MG63 (cell line): ENCODE results near the gene PPP1CA. TPM values are rescaled to one million over a fixed set of nuclear protein-coding genes. Genes with fewer than 3 reads are reported as not detected.
A peak's percentile ranks its signal among the peaks of the same experiment; 100 is the strongest.

Experiments used
- DNase-seq: peaks from one replicate; pipeline ENCODE4 v3.0.0-alpha.2; 2020
- H3K27me3 ChIP-seq: fragments of 250-450 bp; sonication (Bioruptor Pico); 2 replicates; pipeline ENCODE4 v1.5.1; 2020; ENCODE audit warnings: mild to moderate bottlenecking, moderate library complexity
- H3K36me3 ChIP-seq: fragments of 250-450 bp; sonication (Bioruptor Pico); 2 replicates; pipeline ENCODE4 v1.5.1; 2020; ENCODE audit warnings: mild to moderate bottlenecking, moderate library complexity
- H3K4me3 ChIP-seq: fragments of 250-450 bp; sonication (Bioruptor Pico); 2 replicates; pipeline ENCODE4 v1.5.1; 2020; ENCODE audit warnings: mild to moderate bottlenecking, moderate library complexity
- H3K9me3 ChIP-seq: fragments of 250-450 bp; sonication (Bioruptor Pico); 2 replicates; pipeline ENCODE4 v1.5.1; 2020; ENCODE audit warnings: mild to moderate bottlenecking, moderate library complexity
- total RNA-seq: library from RNA; depleted of rRNA; stranded (reverse); fragments of >200 nt; shearing (Covaris generic); gene quantifications from 2 replicates; pipeline ENCODE4 v1.2.3, GENCODE V29; 2014; ENCODE audit warnings: low replicate concordance

PPP1CA gene
- total RNA-seq, 1 experiment from 2014 or later, result 262 TPM

DNA sequence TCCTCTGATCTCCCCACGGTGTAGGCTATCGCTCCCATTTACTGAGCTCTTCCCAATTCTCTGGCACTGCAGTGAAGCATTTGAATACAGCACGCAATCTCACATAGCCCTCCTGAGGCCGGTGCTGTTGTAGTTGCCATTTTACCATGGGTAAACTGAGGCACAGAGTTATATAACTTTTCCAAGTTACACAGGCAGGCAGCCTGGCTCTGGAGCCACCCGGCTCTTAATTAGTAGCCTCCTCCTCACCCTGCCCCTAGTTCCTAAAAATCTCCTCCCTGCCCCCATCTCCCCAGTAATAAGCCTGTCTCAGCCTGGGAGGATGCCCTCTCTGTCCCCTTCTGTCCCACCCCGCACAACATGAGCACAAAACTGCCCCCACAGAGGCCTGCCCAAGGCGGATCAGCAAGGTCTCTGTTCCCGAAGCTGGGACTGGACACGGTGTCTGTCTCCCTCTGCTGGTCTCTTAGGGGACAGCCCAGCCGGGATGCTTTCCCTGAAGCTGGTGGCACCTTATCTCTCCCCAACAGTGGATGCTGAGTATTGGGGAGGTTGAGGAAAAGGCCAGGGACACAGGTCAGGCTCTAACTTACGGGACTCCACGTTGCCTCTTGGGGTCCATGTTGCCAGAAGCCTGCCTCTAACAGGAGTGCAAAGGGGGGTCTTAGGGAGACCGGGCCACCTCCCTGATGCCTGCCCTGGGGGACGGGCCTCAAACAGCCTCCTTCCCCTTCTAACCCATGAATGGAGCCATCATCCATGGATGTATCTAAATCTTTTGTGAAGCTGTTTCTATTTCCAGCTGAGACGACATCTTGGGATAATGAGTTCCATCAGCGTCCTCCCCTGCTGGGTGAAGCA, 19.2 kb downstream of the PPP1CA start:
- Histone ChIP-seq H3K4me3 (no peak overlapping the region), H3K9me3 (no peaks in the 10 kb centered on the region), H3K36me3 (no peaks in the 10 kb centered on the region), H3K27me3 (no peaks in the 10 kb centered on the region)
- DNase-seq, result peak; percentile 67

- Histone ChIP-seq H3K9me3 (no peaks in the 10 kb centered on the region), H3K4me3 (no peak overlapping the region)
- DNase-seq, result no peak
These were observed 20.2 kb downstream of the PPP1CA start for GRCh38 chr11:67381244-67381972.

DNA sequence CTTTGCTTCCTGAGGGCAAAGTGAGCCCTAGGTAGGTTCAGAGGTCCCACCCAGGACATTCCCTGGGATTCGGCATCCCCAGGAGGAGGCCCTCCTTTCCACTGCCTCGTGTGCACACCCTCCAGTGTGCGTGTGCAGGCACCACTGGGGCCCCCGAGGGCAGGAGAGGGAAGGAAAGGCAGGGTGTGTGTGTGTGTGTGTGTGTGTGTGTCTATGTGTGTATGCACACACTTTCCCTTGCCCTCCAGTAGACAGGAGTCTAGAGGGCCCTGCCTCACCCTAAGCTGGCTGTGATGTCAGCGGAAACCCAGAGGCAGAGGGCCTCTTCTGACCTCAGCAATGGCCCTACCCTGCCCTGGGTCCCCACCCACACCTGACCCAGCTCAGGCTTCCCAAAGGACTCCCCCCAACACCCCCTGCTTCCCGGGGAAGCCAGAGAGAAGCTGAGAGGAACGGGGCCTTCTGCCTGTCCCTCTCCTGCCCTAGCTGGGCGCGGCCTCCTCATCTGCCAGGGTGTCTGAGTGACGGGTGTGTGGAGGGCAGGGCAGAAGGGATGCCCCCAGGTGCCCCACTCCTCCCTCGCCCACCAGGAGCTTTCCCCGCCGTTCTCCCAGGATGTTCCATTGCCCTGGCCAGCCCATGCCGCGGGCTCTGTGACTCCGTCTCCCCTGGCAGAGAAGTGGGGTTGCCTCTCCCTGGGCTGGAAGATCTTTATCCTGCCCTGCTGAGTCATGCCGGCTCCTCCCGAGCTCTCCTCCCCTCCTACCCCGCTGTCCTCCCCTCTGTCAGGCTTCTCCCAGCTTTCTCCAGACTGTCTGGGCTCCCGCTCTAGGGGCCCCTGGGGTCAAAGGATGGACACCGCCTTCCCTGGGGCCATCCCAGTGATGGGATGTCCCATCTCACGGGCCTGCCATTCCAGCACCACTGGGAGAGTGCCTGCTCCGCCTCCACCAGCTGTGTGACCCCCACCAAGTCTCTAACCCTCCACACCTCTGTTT, 22.3 kb downstream of the PPP1CA start:
- H3K9me3 ChIP-seq, result no peaks in the 10 kb centered on the region
- no peaks in the 10 kb centered on the region for H3K27me3 ChIP-seq
- peak; percentile 74 for DNase-seq
- no peak overlapping the region for H3K4me3 ChIP-seq
- H3K36me3 ChIP-seq, result no peaks in the 10 kb centered on the region

More at GRCh38 chr11:67381244-67381972, 20.2 kb downstream of the PPP1CA start:
- H3K36me3 ChIP-seq, result no peaks in the 10 kb centered on the region
- H3K27me3 ChIP-seq, result no peaks in the 10 kb centered on the region

DNA sequence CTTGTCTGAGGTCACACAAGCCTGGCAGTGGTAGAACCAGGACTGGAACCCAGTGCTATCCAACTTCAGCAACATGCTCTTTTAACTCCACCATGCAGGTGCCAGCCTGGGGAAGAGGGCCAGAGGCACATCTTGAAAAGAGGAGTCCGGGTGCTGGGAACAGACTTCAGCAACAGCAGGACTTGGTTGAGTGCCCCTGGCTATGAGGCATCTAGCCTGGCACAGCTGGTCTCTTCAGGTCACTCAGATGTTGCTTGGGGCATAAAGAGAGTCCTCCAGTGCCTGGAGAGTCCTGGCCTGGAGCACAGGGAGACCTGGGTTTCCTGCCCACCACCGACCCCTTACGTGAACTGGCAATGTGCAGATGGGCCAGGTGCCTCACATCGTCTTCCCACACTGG, 23.1 kb downstream of the PPP1CA start:
- H3K4me3 ChIP-seq, result no peak overlapping the region
- no peak for DNase-seq
- no peaks in the 10 kb centered on the region for H3K27me3 ChIP-seq
- H3K9me3 ChIP-seq, result no peaks in the 10 kb centered on the region
- no peaks in the 10 kb centered on the region for H3K36me3 ChIP-seq

GRCh38 chr11:67376873-67377808, 24.5 kb downstream of the PPP1CA start:
- no peaks in the 10 kb centered on the region for H3K9me3 ChIP-seq
- H3K4me3 ChIP-seq, result no peak overlapping the region
- DNase-seq, result no peak
- no peaks in the 10 kb centered on the region for H3K27me3 ChIP-seq
- H3K36me3 ChIP-seq, result no peaks in the 10 kb centered on the region

GRCh38 chr11:67376063-67376820, 25.4 kb downstream of the PPP1CA start:
- Histone ChIP-seq H3K27me3 (no peaks in the 10 kb centered on the region), H3K36me3 (peaks cover 7% of the 10 kb centered on the region), H3K4me3 (no peak overlapping the region), H3K9me3 (no peaks in the 10 kb centered on the region)
- no peak for DNase-seq

GRCh38 chr11:67375320-67376055, 26.2 kb downstream of the PPP1CA start:
- Histone ChIP-seq H3K36me3 (peaks cover 7% of the 10 kb centered on the region), H3K9me3 (no peaks in the 10 kb centered on the region), H3K4me3 (no peak overlapping the region), H3K27me3 (no peaks in the 10 kb centered on the region)
- DNase-seq, result peak; percentile 58

DNA sequence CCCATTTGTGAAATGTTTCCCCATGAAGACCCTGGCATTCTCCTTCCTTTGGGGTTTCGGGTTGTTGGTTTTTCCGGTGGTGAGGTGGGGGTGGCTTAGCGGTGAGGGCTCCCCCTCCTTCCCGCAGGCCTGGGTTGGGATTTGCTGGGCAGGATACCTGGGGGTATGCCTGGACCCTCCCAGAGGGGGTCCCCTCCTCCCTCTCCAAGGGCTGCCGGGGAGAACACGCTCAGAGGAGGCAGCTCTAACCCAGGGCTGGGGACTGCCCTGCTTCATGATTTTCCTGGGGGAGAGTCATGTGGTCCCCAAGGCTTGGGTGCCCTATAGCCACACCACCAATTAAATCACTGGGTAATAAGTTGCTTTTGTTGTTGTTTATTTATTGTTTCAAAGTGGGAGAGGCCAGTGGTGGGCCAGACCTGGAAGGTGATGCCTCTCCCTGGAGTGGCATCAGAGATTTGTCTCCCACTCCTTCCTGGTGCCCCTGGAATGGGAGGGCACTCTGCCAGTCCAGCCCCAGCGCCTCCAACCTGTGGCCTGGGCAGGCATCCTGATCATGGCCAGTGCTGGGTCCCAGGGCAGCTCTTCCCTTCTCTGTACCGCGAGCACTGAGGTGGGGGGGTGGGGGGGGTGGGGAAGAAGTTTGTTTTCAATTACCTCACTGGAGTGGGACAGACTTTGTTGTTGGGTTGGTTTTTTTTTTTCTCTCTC, 26.9 kb downstream of the PPP1CA start:
- H3K9me3 ChIP-seq, result no peaks in the 10 kb centered on the region
- H3K27me3 ChIP-seq, result no peaks in the 10 kb centered on the region
- peak overlapping the region; percentile 63 for H3K4me3 ChIP-seq
- DNase-seq, result peak; percentile 85
- H3K36me3 ChIP-seq, result peaks cover 7% of the 10 kb centered on the region

DNA sequence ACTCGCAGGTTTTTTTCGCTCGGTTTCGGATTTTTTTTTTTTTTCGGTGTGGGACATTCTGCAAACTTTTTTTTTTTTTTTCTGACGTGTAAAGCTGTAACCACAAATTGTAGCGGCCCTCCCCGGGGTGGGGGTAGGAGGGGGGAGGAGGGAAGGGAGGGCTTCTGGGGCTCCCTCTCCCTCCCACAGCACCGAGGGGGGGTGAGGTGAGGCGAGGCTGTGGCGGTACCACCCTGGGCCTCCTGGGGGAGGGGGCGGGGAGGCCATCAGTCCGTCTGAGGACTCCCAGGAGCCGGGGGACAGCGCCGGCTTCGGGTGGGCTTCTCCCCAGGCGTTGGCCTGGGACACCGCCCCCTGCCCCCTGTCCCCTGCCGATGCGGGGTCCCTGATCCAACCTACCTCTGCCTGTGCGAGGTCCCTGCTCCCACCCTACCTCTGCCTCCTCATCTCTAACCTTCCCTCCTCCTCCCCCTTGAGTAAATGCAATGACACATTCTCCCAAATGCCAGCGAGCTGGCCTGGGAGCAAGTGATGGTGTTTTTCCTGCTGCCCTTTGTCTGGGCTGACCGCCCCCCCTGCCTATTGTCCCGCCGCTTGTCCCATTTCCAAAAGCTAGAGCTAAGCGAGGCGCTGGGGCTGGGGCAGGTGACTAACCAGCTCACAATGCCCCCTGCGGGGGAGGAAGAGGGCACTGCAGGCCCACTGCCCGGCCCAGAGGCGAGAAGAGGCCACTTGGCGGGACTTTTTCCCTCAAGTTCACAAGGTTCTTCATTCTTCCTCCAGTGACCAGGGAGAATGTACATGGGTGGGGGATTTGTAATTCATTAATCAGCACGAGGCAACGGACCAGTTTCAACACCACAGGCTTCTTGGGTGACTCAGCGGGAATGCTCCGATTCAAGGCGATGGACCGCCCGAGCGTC, 27.7 kb downstream of the PPP1CA start:
- peak overlapping the region; percentile 63 for H3K4me3 ChIP-seq
- DNase-seq, result peak; percentile 99
- H3K36me3 ChIP-seq, result peaks cover 14% of the 10 kb centered on the region
- no peaks in the 10 kb centered on the region for H3K9me3 ChIP-seq
- no peaks in the 10 kb centered on the region for H3K27me3 ChIP-seq

DNA sequence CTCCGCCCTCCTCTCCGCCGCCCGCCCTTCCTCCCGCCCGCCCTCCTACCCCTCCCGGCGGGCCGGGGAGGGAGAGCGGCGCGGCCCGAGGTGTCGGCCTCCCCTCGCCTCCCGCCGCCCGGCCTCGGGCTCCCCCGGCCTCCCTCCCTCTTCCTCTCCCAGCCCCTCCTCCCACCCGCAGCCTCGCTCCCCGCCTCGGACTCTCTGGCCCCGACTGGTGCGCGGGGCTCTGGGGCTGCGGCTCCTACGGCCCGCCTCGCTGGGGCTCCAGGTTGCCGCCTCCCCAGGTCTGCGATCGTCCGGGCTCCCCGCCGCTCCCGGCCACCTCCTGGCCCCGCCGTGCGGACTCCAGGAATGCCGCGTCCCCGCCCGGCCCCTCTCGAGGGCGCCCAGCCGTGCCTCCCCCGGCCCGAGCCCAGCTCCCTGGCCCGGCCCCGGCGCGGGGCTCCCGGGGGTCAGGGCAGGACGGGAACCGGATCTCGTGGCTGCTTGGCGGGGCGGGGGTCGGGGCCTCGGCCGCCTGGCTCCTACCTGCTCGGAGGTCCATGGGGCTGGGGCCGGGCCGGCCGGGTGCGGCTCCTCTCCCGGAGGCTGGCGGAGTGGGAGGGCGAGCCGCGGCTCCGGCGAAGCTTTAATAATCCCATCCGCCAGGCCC, 28.5 kb downstream of the PPP1CA start, which contains the start of gene CLCF1:
Gene CLCF1 (minus strand): TSS at position 606 of the 655 bp plus-strand sequence. CDS start 59 bp downstream, at position 547.
- Histone ChIP-seq H3K36me3 (peaks cover 16% of the 10 kb centered on the region), H3K9me3 (no peaks in the 10 kb centered on the region), H3K4me3 (peak within 1 kb of the TSS; percentile 63), H3K27me3 (no peaks in the 10 kb centered on the region)
- DNase-seq, result peak; percentile 58

DNA sequence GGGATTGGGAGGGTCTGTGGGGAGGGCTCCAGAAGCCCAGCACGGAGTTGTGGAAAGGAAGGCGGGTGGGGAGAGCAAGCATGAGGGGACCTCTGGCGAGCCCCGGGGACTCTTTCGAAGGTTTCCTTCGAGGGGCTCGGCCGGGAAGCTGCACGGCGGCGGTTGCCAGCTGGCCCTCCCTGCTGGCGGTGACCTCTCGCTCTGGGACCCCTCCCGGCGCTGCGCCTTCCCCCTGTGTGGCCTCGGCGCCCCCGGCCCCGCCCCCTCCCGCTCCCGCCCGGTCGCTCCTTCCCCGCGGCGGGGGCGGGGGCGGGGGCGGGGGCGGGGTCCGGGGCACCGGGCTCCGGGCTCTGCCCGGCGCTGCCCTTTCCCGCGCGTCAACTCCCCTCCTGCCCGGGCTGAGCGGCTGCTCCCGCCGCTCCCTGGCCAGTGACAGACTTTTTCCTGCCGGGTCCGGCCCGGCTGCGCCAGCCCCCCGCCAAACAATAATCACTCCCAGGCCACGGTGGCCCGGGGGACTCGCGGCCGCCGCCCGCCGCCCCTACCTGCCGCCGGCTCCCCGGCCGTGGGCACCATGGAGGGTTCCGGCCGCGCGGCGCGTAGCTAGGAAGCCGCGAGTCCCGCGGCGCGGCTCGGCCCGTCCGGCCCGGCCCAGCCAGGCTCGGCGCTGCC, 29.2 kb downstream of the PPP1CA start:
- H3K36me3 ChIP-seq, result peaks cover 19% of the 10 kb centered on the region
- no peaks in the 10 kb centered on the region for H3K27me3 ChIP-seq
- peak overlapping the region; percentile 63 for H3K4me3 ChIP-seq
- no peaks in the 10 kb centered on the region for H3K9me3 ChIP-seq
- peak; percentile 64 for DNase-seq

DNA sequence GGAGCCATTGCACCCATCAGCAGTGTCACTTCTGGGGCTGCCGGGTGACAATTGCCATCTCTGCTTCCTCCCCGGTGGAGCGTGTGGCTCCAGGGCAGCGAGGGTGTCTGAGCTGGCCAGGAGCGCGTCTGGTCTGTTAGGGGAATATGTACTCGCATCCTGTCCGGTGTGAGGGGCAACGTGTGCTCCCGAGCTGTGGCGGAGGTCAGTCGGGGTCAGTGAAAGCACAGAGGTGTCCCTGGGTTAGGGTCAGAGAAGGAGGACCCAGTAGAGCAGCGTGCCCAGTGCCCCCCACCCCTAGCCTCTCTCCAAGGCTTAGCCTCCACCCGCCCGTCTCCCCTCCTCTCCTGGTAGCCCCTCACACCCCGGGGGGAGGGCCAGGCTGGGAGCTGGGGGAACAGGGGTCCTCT, 29.7 kb downstream of the PPP1CA start:
- no peak for DNase-seq
- peak overlapping the region; percentile 63 for H3K4me3 ChIP-seq

More for the DNA sequence above, 29.7 kb downstream of the PPP1CA start:
- peaks cover 19% of the 10 kb centered on the region for H3K36me3 ChIP-seq
- H3K9me3 ChIP-seq, result no peaks in the 10 kb centered on the region
- H3K27me3 ChIP-seq, result no peaks in the 10 kb centered on the region
